Esophagus mucosa (tissue), 1 donor: Measurements from ENCODE around the gene SPTLC3. TPM values are rescaled to one million over a fixed set of nuclear protein-coding genes. Genes with fewer than 3 reads are reported as not detected.

Experiments used
- ATAC-seq: fragments of 200-7000 bp; cut with Tn5 transposase; one replicate; pipeline ENCODE4 v1.9.1; 2020
- total RNA-seq: library from RNA; stranded (reverse); gene quantifications from one replicate; pipeline ENCODE4 v1.2.4, GENCODE V29; 2023
- donor health status: DM: yes; HTN: yes; CAD: no.

Gene SPTLC3
- total RNA-seq, 1 donor from 2014 or later, result 9.0 TPM

GRCh38 chr20:13141546-13141945, 132.8 kb downstream of the SPTLC3 start:
- no peak for ATAC-seq

- ATAC-seq, result no peak
These were observed 133.4 kb downstream of the SPTLC3 start for GRCh38 chr20:13142143-13142542.

GRCh38 chr20:13147071-13147963, 138.5 kb downstream of the SPTLC3 start:
- ATAC-seq, result no peak

GRCh38 chr20:13147971-13148370, 139.2 kb downstream of the SPTLC3 start:
- ATAC-seq, result no peak

- no peak for ATAC-seq
These were observed 139.6 kb downstream of the SPTLC3 start for GRCh38 chr20:13148402-13148801.

- no peak for ATAC-seq
These were observed 140.2 kb downstream of the SPTLC3 start for GRCh38 chr20:13148961-13149360.

GRCh38 chr20:13149371-13150105, 140.8 kb downstream of the SPTLC3 start:
- no peak for ATAC-seq

- no peak for ATAC-seq
These were observed 149.6 kb downstream of the SPTLC3 start for GRCh38 chr20:13158369-13158768.

GRCh38 chr20:13159889-13160288, 151.1 kb downstream of the SPTLC3 start:
- no peak for ATAC-seq

- ATAC-seq, result no peak
These were observed 156.4 kb downstream of the SPTLC3 start for GRCh38 chr20:13165203-13165602.

GRCh38 chr20:13166011-13166410, 157.2 kb downstream of the SPTLC3 start:
- no peak for ATAC-seq

GRCh38 chr20:13166437-13166836, 157.7 kb downstream of the SPTLC3 start:
- ATAC-seq, result no peak

GRCh38 chr20:13169086-13169485, 160.3 kb downstream of the SPTLC3 start:
- no peak for ATAC-seq

- ATAC-seq, result no peak
These were observed 162.0 kb downstream of the SPTLC3 start for GRCh38 chr20:13170771-13171170.

- peak; percentile 77 for ATAC-seq
These were observed 164.4 kb downstream of the SPTLC3 start for GRCh38 chr20:13173201-13173600.

GRCh38 chr20:13174402-13174801, 165.6 kb downstream of the SPTLC3 start:
- no peak for ATAC-seq

- ATAC-seq, result no peak
These were observed 172.5 kb downstream of the SPTLC3 start for GRCh38 chr20:13180986-13181889.

GRCh38 chr20:13183005-13183404, 174.2 kb downstream of the SPTLC3 start:
- ATAC-seq, result no peak

GRCh38 chr20:13186043-13186774, 177.4 kb downstream of the SPTLC3 start:
- no peak for ATAC-seq

- ATAC-seq, result no peak
These were observed 179.1 kb downstream of the SPTLC3 start for GRCh38 chr20:13187899-13188298.

GRCh38 chr20:13199279-13199678, 190.5 kb downstream of the SPTLC3 start:
- no peak for ATAC-seq
